Tibial artery (tissue), 4 donors: Measurements from ENCODE around the gene PHRF1.

Source experiments
- DNase-seq, 2 donors: peaks; one replicate each; pipeline ENCODE4 v3.0.0-alpha.2; 2019
- H3K27ac ChIP-seq, 2 donors: fragments of 200-600 bp; sonication (generic) in 1 of 2; 1 replicate in 1 of 2; 2 replicates in 1 of 2; pipeline ENCODE4 v1.5.1; 2018 to 2019; ENCODE audit warnings: mild to moderate bottlenecking in 1 of 2
- H3K27me3 ChIP-seq, 2 donors: fragments of 200-600 bp; sonication (generic) in 1 of 2; one replicate each; pipeline versions ENCODE4 v1.5.1 to v1.6.0; 2016 to 2019
- H3K36me3 ChIP-seq, 3 donors: fragments of 200-600 bp; sonication (generic) in 2 of 3; one replicate each; pipeline ENCODE4 v1.5.1; 2016 to 2019; ENCODE audit warnings: mild to moderate bottlenecking in 2 of 3
- H3K4me1 ChIP-seq, 4 donors: fragments of 200-600 bp; sonication (generic) in 2 of 4; 1 replicate in 3 of 4; 2 replicates in 1 of 4; pipeline ENCODE4 v1.5.1; 2016 to 2019
- H3K4me3 ChIP-seq, 2 donors: fragments of 200-600 bp; sonication (generic) in 1 of 2; 1 replicate in 1 of 2; 2 replicates in 1 of 2; pipeline ENCODE4 v1.5.1; 2018 to 2019; ENCODE audit warnings: mild to moderate bottlenecking in 2 of 2
- H3K9me3 ChIP-seq, 3 donors: fragments of 200-600 bp; sonication (generic) in 1 of 3; one replicate each; pipeline ENCODE4 v1.5.1; 2016 to 2019
- intact Hi-C: fragments of 100-400 bp; cut with DNase I; formaldehyde crosslinking; loops from one replicate; pipeline ENCODE4 v1.15.0; 2023; ENCODE audit warnings: low total_unique reads
- TF ChIP-seq, protein P1 (sequence below), 2 experiments: fragments of 200-600 bp in 1 of 2; fragments of 450-650 bp in 1 of 2; IDR thresholded peaks; one replicate each; pipeline ENCODE4 v1.5.1; 2017 to 2019; ENCODE audit warnings: antibody characterized with exemption in 2 of 2, mild to moderate bottlenecking in 1 of 2, moderate library complexity in 1 of 2

PHRF1 gene, protein sequence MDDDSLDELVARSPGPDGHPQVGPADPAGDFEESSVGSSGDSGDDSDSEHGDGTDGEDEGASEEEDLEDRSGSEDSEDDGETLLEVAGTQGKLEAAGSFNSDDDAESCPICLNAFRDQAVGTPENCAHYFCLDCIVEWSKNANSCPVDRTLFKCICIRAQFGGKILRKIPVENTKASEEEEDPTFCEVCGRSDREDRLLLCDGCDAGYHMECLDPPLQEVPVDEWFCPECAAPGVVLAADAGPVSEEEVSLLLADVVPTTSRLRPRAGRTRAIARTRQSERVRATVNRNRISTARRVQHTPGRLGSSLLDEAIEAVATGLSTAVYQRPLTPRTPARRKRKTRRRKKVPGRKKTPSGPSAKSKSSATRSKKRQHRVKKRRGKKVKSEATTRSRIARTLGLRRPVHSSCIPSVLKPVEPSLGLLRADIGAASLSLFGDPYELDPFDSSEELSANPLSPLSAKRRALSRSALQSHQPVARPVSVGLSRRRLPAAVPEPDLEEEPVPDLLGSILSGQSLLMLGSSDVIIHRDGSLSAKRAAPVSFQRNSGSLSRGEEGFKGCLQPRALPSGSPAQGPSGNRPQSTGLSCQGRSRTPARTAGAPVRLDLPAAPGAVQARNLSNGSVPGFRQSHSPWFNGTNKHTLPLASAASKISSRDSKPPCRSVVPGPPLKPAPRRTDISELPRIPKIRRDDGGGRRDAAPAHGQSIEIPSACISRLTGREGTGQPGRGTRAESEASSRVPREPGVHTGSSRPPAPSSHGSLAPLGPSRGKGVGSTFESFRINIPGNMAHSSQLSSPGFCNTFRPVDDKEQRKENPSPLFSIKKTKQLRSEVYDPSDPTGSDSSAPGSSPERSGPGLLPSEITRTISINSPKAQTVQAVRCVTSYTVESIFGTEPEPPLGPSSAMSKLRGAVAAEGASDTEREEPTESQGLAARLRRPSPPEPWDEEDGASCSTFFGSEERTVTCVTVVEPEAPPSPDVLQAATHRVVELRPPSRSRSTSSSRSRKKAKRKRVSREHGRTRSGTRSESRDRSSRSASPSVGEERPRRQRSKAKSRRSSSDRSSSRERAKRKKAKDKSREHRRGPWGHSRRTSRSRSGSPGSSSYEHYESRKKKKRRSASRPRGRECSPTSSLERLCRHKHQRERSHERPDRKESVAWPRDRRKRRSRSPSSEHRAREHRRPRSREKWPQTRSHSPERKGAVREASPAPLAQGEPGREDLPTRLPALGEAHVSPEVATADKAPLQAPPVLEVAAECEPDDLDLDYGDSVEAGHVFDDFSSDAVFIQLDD (N-terminal part only)

DNA sequence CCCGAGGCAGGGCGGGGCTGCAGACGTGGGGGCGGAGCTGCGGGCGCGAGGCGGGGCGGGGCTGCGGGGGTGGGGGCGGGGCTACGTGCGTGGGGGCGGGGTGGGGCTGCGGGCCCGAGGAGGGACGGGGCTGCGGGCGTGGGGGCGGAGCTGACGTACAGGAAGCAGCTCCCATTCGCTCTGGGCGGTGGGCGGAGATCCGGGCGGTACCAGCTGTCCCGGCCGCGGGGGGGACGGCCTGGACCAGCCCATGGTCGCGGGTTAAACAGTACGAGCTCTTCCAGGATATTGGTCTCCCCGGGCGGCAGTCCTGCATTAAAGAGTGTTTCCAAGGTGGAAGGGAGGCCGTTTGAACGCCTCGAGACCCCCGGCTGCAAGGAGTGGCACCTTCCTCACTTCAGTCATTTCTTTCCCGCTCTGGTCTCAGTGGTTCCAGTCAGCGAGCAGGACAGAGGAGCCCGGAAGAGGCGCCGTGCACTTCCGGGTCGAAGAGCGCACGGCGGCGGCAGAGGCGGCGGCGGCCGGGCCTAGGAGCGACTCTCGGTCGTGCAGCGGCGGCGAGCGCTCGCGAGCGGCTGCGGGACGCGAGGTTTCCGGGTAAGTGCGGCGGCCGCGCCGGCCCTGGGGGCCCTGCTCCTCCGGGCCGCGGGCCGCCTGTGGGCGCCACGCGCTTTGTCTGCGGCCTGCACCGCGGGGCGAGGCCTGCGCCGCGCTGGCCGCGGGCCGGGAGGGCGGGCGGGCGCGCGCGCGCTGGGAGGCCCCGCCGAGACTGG lies at the start of gene PHRF1:
Gene PHRF1, plus strand, starts transcription at position 475 of the 773 bp plus-strand sequence. CDS start 5,043 bp downstream, outside the sequence.
- TF ChIP-seq, protein P1, sequence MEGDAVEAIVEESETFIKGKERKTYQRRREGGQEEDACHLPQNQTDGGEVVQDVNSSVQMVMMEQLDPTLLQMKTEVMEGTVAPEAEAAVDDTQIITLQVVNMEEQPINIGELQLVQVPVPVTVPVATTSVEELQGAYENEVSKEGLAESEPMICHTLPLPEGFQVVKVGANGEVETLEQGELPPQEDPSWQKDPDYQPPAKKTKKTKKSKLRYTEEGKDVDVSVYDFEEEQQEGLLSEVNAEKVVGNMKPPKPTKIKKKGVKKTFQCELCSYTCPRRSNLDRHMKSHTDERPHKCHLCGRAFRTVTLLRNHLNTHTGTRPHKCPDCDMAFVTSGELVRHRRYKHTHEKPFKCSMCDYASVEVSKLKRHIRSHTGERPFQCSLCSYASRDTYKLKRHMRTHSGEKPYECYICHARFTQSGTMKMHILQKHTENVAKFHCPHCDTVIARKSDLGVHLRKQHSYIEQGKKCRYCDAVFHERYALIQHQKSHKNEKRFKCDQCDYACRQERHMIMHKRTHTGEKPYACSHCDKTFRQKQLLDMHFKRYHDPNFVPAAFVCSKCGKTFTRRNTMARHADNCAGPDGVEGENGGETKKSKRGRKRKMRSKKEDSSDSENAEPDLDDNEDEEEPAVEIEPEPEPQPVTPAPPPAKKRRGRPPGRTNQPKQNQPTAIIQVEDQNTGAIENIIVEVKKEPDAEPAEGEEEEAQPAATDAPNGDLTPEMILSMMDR (IDR thresholded peaks at IDR 0.05), result peak in 1 of 2 experiments; percentile 31
- intact Hi-C loops, result loop anchor here (5.0 to 10.0 kb wide), 2 partner anchors 36 to 229 kb away; partner anchors contain the start of genes PIDD1 and RPLP2
- peaks cover 0 to 50% (median 42%) of the 10 kb centered on the region in 4 donors for H3K4me1 ChIP-seq

DNA sequence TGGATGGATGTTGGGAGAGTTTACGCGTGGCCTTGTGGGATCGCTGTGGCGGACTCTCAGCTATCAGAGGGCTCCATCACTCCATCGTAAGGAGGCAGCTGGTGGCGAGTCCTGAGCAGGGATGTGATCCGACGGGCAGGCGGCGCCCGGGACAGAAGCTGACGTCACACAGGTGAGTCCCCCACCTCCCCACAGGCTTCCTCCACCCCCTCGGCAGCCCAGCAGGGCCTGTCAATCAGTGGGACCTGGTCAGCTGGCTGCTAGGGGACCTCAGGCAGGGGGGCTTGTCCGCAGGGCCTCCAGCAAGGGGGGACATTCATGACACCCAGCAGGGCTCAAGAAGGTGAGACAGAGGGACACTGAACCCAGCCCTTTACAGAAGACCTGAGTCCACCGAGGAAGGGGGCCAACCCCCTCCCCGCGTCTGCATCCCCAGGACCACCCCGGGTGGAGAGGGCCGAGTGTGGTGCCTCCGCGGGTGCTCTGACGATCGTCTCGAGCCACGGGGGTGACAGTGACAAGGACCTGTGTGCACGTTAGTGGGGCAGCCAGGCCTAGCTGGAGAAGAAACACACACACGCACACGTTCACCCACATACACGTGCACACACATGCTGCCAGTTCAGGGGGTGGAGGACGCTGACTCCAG lies 48.0 kb upstream of the PHRF1 start:
- Histone ChIP-seq H3K4me3 (no peak overlapping the region), H3K9me3 (no peaks in the 10 kb centered on the region), H3K36me3 (peaks cover 18 to 42% (median 20%) of the 10 kb centered on the region in 3 donors), H3K27ac (no peak overlapping the region), H3K4me1 (peaks cover 0 to 12% (median 4%) of the 10 kb centered on the region in 4 donors), H3K27me3 (no peaks in the 10 kb centered on the region)
- DNase-seq, result no peak
- TF ChIP-seq, protein P1 (IDR thresholded peaks at IDR 0.05), result no peak
- intact Hi-C loops, result no loop called here

More for the DNA sequence above, at the start of gene PHRF1:
- Histone ChIP-seq H3K36me3 (no peaks in the 10 kb centered on the region), H3K4me3 (peak within 1 kb of the TSS; percentile 78 to 89), H3K9me3 (no peaks in the 10 kb centered on the region), H3K27ac (peak within 1 kb of the TSS; percentile 83 to 87), H3K27me3 (no peaks in the 10 kb centered on the region)
- peak; percentile 95 to 98 for DNase-seq

DNA sequence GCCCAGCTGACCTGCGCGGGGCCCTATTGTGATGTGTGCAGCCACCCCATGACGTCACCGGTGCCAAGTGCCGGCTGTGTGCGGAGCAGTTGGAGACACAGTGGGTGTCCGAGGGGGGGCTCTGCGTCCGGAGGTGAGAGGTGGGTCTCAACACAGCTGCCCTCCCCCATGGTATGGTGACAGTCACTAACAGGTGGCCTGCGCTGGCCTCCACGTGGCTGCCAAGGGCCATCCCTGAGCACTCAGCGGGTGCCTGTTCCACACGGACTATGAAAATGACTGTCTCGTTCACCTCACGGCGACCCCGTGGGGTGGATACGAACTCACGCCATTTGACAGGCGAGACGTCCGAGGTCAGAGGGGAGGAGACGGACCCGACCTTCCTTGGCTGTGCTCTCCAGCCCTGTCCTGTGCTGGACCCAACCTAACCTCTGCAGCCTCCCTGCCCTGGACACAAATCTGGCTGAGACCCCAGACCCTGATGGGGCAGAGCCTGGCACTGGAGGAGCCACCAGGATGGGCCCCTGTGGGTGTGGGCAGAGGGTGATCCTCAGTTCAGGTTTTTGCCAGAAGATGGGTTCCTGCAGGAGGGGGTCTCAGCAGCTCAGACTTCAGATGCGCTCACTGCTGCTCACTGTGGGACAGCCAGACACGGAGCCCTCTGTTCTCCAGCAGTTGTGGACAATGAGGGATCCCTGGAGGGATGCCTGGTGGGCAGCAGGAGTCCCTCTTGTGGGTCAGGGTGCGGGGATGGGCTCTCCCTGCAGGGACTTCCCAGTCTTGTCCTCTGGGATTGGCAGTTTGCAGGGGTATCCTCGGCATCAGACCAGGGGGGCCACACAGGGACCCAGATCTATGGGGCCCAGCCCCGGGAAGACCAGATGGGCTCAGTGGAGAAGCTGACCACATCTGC lies 47.2 kb upstream of the PHRF1 start:
- H3K9me3 ChIP-seq, result no peaks in the 10 kb centered on the region
- TF ChIP-seq, protein P1 (IDR thresholded peaks at IDR 0.05), result no peak
- H3K36me3 ChIP-seq, result peaks cover 22 to 45% (median 24%) of the 10 kb centered on the region in 3 donors
- no peak overlapping the region for H3K4me3 ChIP-seq
- no peaks in the 10 kb centered on the region for H3K27me3 ChIP-seq
- intact Hi-C loops, result no loop called here
- H3K4me1 ChIP-seq, result peaks cover 0 to 20% (median 10%) of the 10 kb centered on the region in 4 donors
- no peak overlapping the region for H3K27ac ChIP-seq
- no peak for DNase-seq

DNA sequence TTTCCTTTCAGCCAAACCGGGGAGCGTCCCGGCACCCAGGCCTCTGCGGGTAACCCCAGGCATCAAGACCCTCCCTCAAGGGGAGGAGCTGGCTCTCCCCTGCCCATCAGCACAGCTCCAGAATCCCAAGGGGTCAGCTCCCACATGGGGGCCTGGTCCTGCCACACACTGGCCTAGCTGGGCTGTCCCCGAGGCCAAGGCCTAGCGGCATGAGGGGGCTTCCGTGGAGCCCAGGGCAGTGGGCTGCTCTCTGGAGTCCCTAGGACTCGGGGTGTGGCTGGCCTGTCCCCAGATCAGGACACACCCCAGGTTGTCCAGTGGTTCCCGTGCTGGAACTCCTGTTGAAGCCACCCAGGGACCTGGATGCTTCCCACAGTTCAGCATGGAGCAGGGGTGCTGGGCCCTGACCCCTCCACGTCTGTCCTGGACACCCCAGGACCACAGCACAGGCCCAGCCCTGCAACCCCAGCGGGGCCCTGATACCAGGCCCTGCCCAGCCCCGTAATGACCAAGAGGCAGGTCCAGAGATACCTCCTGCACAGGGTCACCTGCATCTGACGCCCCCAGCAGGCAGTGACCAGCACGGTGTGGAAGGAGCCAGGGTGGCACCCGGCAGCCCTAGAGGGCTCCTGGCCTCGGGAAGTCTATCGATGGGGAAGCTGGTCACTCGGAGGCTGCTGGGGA lies 46.4 kb upstream of the PHRF1 start:
- intact Hi-C loops, result loop anchor here (10.0 kb wide), 1 partner anchor 225 kb away; the partner anchor contains the start of gene IFITM2

More for the DNA sequence above, 46.4 kb upstream of the PHRF1 start:
- Histone ChIP-seq H3K27ac (no peak overlapping the region), H3K4me3 (no peak overlapping the region), H3K27me3 (no peaks in the 10 kb centered on the region), H3K36me3 (peaks cover 22 to 45% (median 24%) of the 10 kb centered on the region in 3 donors), H3K9me3 (no peaks in the 10 kb centered on the region), H3K4me1 (peaks cover 3 to 27% (median 16%) of the 10 kb centered on the region in 4 donors)
- TF ChIP-seq, protein P1 (IDR thresholded peaks at IDR 0.05), result no peak
- no peak for DNase-seq
